ENCODE data around the gene JAKMIP2.

Gene JAKMIP2

DNA sequence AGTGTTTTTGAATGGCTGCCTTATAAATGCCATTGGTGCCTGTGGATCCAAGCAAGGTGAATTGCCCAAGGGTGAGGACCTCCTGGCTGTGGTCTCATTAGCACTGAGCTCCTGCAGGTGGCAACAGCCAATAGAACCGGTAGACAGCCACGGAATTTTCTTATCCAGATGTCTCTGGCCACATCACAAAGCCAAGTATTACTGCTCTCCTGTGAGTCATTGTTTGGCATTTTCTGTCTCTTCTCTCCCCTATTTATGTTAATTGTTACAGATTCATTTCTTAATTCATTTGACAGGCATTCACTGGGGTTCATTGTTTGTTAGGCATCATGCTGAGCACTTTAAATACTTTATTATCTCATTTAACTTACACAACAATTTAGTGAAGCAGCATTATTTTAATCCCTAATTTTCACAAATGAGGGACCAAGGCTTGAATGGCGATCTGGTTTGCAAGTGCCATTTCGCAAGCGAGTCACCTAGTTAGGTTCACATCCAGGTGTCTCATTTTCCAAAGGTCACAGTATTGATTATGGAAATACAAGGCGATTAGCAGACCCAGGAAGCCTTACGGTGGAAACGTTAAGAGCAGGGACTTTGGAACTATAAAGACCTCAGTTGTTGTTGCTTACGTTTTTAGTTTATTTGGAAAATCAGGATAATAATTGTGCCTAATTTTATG lies 214.5 kb downstream of the JAKMIP2 start:
- DNase-seq (ENCODE audit: low spot score), result no peak
- TF ChIP-seq, protein P1, sequence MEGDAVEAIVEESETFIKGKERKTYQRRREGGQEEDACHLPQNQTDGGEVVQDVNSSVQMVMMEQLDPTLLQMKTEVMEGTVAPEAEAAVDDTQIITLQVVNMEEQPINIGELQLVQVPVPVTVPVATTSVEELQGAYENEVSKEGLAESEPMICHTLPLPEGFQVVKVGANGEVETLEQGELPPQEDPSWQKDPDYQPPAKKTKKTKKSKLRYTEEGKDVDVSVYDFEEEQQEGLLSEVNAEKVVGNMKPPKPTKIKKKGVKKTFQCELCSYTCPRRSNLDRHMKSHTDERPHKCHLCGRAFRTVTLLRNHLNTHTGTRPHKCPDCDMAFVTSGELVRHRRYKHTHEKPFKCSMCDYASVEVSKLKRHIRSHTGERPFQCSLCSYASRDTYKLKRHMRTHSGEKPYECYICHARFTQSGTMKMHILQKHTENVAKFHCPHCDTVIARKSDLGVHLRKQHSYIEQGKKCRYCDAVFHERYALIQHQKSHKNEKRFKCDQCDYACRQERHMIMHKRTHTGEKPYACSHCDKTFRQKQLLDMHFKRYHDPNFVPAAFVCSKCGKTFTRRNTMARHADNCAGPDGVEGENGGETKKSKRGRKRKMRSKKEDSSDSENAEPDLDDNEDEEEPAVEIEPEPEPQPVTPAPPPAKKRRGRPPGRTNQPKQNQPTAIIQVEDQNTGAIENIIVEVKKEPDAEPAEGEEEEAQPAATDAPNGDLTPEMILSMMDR (IDR thresholded peaks at IDR 0.05; ENCODE audit: extremely low read depth, insufficient read depth, missing control alignments), result no peak
- in situ Hi-C loops (cut with MboI; ENCODE audit: low pct_unique_long_range_greater_than_20kb, low sequenced_read_pairs, unreplicated experiment), result loop anchor here (25.0 kb wide), 1 partner anchor 106 kb away; no protein-coding TSS in a partner anchor

DNA sequence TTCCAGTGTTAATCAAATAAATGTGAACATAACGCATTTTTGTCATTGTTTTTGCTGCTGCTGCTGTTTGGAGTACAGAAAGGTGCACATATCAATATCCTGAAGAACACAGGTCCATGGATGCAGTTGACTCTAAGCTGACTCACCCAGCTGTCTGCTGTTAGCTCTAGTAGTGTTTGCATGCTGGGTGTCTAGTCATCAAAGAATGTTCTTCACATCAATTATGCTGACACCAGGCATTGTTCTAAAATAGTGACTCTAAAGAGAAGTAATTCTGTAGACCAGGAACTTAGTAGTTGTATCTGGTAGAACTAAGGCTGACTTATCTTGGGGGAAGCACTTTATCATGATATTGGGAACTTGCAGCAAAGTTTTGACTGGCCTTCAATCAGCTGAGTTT lies 217.0 kb downstream of the JAKMIP2 start:
- in situ Hi-C loops (cut with MboI; ENCODE audit: low pct_unique_long_range_greater_than_20kb, low sequenced_read_pairs, unreplicated experiment), result loop anchor here (25.0 kb wide), 1 partner anchor 103 kb away; no protein-coding TSS in a partner anchor
- no peak for DNase-seq (ENCODE audit: low spot score)
- TF ChIP-seq, protein P1 (IDR thresholded peaks at IDR 0.05; ENCODE audit: extremely low read depth, insufficient read depth, missing control alignments), result no peak

DNA sequence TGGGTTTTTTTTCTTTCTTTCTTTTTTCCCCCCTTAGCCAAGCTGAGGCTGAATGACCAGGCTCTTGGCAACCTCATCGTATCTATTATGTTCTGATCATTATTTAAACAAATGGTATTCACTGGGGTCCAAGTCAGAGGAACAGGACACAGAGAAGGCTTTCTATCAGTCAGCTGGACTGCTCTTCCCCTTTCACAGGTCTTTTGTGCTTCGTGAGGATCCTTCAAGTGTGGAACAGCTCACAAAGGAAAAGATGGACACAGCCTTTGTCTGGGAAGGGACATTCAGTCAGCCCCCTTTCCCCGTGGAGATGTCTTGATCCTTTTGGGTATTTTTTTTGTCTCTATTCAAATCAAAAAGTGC lies 218.4 kb downstream of the JAKMIP2 start:
- in situ Hi-C loops (cut with MboI; ENCODE audit: low pct_unique_long_range_greater_than_20kb, low sequenced_read_pairs, unreplicated experiment), result loop anchor here (25.0 kb wide), 1 partner anchor 102 kb away; no protein-coding TSS in a partner anchor
- TF ChIP-seq, protein P1 (IDR thresholded peaks at IDR 0.05; ENCODE audit: extremely low read depth, insufficient read depth, missing control alignments), result no peak

DNA sequence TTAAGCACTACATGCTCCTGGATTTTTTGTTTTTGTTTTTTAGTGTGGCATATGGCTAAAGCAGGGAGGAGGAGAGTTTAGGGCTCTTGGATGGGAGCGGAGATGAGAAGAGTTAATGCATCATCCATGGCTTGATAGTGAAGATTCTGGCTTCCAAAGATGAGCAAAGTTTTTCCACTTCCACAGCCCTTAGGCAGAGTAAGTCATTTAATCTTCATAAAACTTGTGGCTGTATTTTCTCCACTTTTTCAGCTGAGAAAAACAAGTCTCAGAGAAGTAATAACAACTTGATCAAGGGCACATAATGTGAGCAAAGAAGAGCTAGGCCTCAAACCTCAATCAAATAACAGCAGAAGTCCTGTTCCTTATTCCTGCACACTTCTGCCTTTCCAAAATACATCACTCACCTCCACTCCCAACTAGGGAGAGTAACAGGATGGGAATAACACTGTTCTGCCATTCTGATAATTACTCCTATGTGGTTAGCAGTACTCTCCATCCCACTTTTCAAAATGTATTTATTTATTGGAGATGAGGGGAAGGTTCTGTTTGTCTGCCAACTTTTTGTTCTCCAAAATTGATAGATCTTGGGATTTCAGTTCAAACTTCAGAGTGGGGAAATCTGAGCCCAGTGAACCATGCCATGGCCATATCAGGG lies 218.9 kb downstream of the JAKMIP2 start:
- TF ChIP-seq, protein P1 (IDR thresholded peaks at IDR 0.05; ENCODE audit: extremely low read depth, insufficient read depth, missing control alignments), result no peak
- in situ Hi-C loops (cut with MboI; ENCODE audit: low pct_unique_long_range_greater_than_20kb, low sequenced_read_pairs, unreplicated experiment), result loop anchor here (25.0 kb wide), 1 partner anchor 101 kb away; no protein-coding TSS in a partner anchor
- DNase-seq (ENCODE audit: low spot score), result no peak

More for the DNA sequence above, 218.4 kb downstream of the JAKMIP2 start:
- no peak for DNase-seq (ENCODE audit: low spot score)

DNA sequence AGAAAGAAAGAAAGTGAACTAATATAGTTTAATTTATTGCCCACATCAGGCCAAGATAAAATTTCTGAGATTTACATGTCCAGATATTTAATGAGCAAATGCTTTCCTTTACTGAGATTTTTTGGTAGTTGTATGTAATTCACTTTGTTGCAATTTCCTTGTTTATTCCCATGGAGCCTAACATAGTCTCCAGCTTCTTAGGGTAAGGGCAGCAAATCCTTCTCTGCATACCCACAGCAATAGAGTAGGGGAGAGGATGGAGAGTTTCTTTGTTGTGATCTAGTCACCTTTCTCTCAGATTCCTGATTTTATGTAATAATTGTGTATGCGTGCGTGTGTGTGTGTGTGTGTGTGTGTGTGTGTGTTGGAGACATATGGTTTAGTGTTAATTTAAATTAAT lies 221.1 kb downstream of the JAKMIP2 start:
- in situ Hi-C loops (cut with MboI; ENCODE audit: low pct_unique_long_range_greater_than_20kb, low sequenced_read_pairs, unreplicated experiment), result loop anchor here (25.0 kb wide), 1 partner anchor 99 kb away; no protein-coding TSS in a partner anchor
- TF ChIP-seq, protein P1 (IDR thresholded peaks at IDR 0.05; ENCODE audit: extremely low read depth, insufficient read depth, missing control alignments), result no peak
- no peak for DNase-seq (ENCODE audit: low spot score)

DNA sequence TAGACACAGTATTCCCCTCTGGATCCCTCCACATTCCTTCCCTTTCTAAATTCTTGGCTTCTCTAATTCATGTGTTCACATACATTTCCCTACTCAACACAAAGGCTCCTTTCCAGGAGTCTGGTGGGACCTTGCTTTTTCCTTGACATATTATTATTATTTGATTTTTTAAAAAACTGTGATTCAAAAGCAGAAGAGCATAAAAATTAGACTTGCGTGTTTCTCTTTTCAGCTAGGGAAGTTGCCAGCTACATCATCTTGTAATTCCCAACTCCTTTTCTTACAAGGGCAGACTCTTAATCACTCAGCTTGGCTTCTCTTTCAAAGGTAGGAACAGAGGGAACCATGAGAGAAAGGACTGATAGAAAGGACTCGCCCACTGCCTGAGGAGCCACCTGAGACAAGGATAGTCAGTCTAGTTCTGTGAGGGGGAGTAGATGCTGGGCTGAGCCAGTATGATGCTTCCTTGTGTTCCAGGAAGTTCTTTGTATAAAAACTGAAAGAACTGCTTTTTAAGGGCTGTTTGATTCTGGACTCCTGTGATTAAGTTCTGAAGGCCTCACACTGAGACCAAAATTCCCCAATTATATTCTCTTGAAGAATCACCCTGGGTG lies 221.7 kb downstream of the JAKMIP2 start:
- in situ Hi-C loops (cut with MboI; ENCODE audit: low pct_unique_long_range_greater_than_20kb, low sequenced_read_pairs, unreplicated experiment), result loop anchor here (25.0 kb wide), 1 partner anchor 99 kb away; no protein-coding TSS in a partner anchor
- no peak for DNase-seq (ENCODE audit: low spot score)
- TF ChIP-seq, protein P1 (IDR thresholded peaks at IDR 0.05; ENCODE audit: extremely low read depth, insufficient read depth, missing control alignments), result no peak
